IMR-90 (cell line): ENCODE measurements around the gene SLC22A16.

Source experiments
- CTCF ChIP-seq: conservative IDR thresholded peaks from 2 replicates; pipeline ENCODE4 v1.5.1; 2012; ENCODE audit warnings: mild to moderate bottlenecking, low read depth, low read length, improper control_type of control experiment
- ELK1 ChIP-seq: fragments of 150-350 bp; IDR thresholded peaks from 2 replicates; pipeline ENCODE4 v1.6.1; 2016; ENCODE audit warnings: low read depth, mild to moderate bottlenecking, low read length, moderate library complexity, borderline replicate concordance
- FOS ChIP-seq: fragments of 150-350 bp; IDR thresholded peaks from 2 replicates; pipeline ENCODE4 v1.6.1; 2016; ENCODE audit warnings: low read depth, low read length
- MXI1 ChIP-seq: IDR thresholded peaks from 2 replicates; pipeline ENCODE4 v1.6.1; 2012; ENCODE audit warnings: low read depth, mild to moderate bottlenecking, low read length, moderate library complexity, borderline replicate concordance
- POLR2A ChIP-seq: IDR thresholded peaks from 2 replicates; pipeline ENCODE4 v1.6.1; 2012; ENCODE audit warnings: mild to moderate bottlenecking, low read depth, low read length

DNA sequence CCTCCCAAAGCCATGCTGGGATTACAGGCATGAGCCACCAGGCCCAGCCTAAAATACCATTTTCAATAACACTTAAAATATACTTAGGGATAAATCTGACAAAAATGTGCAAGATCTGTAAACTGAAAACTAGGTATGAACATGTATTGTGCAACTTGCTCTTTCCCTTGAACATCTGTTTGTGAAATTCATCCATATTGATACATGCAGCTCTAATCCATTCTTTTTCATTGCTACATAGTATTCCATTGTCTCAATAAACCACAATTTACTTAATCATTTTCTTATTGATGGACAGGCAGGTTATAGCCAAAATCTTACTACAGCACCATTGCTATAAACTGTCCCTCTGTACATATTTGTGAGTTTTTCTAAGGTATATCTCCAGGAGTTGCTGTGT is 4.7 kb upstream of the SLC22A16 start:
- TF ChIP-seq CTCF (no peak), POLR2A (no peak), FOS (no peak), ELK1 (no peak), MXI1 (no peak)
